Renal pelvis (tissue), 4 donors: ENCODE data around the gene MFSD12. TPM values are rescaled to one million over a fixed set of nuclear protein-coding genes. Genes with fewer than 3 reads are reported as not detected.
"Not testable (repeated sequence)": the region's sequence is repeated elsewhere in the genome, so short reads cannot be mapped to it uniquely, and the experiment has no call there.

Source experiments
- DNase-seq: peaks from one replicate; pipeline ENCODE4 v3.0.0-alpha.2; 2013
- polyA plus RNA-seq, 3 donors: library from polyadenylated mRNA; unstranded; fragments of 120-200 nt; gene quantifications; one replicate each; pipeline ENCODE4 v1.2.1, GENCODE V29; 2013; ENCODE audit not compliant: insufficient read length in 3 of 3

MFSD12 gene
- polyA plus RNA-seq, 3 donors, result 61.1 to 79.0 (median 76.0) TPM

DNA sequence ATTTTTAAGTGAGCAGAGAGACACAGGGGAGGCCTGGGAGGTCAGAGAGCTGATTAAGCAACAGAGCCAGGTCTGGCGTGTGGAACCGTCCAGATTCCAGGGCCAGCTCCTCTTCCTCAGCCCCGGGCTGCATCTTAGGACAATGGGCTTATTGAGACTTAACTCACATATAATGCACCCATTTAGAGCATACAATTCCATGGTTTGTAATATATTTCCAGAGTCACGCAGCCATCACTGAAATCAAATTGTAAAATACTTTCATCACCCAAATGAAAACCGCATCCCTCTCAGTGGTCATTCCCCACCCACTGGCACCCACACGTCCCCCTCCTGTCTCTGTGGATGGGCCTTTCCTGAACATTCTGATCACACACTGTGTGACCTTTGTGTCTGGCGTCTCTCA, 13.2 kb upstream of the MFSD12 start:
- no peak for DNase-seq

DNA sequence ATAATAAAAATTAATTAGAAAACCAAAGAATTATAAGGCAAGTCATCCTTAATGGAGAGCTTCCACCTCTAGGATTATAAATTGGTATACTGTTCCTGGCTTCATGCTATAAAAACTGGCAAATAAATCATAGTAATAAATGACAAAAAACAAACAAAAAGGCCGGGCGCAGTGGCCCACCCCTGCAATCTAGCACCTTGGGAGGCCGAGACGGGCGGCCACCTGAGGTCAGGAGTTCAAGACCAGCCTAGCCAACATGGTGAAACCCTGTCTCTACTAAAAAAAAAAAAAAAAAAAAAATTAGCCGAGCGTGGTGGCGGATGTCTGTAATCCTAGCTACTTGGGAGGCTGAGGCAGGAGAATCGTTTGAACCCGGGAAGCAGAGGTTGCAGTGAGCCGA, 12.7 kb upstream of the MFSD12 start:
- DNase-seq, result not testable (repeated sequence)

DNA sequence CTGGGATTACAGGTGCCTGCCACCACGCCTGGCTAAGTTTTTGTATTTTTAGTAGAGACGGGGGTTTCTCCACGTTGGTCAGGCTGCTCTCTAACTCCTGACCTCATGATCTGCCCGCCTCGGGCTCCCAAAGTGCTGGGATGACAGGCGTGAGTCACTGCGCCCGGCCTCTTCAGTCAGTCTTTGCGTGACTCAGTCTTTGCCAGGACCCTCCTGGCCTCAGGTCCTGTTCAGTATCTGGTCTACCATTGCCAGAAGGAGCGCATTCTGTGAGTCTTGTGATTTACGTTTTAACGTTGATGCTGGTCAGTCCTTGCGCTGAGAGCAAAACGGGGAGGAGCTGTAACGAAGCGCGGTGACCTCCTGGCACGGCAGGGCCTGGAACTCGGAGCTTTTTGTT, 7.8 kb upstream of the MFSD12 start:
- DNase-seq, result no peak

DNA sequence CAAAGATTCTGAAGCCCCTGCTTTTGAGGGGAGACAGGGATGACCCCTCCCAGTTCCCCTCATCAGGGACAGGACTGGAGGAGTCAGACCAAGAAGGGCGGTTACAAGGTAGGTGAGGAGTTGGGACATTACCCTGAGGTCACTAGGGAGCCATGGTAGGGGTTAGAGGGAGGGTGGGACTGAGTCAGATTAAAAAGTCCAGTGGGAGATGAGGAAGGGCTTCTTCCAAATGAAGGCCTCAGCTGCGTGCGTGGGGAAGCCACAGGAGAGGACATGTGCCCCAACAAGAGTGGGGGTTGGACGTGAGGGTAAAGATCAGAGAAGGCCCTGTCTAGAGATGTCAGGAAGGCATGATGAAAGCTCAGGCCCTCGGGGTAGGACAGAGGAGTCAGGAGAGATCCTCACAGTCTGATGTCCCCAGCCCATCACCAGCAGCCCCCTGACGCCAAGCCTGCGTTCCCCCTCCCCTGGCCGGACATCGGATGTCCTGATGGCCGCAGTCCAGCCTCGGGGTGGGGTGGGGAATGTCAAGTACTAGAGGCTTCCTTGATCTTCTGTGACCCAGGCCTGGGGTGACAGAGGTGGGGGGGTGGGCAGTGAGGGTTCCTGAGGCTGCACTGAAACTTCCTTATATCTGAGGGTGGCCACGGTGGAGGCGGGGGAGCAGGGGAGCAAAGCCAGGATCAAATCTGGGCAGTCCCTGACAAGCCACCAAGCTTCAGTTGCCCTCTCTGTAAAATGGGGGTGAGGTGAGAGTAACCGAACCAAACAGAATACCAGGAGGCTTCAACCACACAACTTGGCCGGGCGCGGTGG, 6.5 kb upstream of the MFSD12 start:
- DNase-seq, result no peak

DNA sequence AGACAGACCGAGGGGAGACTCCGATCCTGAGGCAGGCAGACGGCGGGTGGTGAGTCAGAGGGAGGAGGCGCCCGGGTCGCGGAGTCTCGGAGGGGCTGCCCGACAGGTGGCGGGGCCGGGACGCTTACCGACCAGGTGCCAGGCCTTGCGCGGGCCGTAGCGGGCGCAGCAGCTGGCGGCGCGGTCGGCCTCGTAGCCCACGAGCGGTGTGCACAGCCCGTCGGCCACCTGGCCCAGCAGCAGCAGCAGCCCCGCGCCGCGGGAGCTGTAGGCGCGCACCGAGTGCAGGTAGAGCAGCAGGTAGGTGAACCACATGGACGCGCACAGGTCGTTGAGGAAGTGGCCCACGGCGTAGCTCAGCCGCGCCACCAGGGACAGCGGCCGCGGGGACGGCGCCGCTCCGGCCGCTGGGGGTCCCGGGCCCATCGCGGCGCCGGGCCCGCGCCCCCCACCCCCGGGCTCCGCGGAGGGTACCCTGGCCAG, 367 bp downstream of the MFSD12 start:
- no peak for DNase-seq

DNA sequence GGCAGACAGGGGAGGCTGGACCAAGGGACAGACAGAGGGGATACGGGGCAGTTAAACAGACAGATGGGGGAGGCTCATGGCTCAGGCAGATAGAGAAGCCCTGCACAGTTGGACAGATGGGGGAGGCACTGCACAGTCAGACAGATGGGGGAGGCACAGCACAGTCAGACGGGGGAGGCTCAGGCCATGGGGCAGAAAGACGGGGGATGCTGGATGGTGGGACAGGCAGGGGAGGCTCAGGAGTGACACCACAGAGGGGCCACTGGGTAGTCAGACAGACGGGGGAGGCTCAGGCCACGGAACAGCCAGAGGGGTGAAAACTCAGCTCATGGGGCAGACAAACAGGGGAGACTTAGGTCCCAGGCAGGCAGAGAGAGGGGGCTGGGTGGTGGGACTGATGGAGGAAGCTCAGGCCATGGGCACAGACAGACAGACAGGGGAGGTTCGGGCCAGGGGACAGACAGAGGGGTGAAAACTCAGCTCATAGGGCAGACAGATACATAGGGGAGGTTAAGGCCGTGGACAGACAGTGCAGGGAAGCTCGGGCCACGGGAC, 886 bp downstream of the MFSD12 start:
- no peak for DNase-seq

DNA sequence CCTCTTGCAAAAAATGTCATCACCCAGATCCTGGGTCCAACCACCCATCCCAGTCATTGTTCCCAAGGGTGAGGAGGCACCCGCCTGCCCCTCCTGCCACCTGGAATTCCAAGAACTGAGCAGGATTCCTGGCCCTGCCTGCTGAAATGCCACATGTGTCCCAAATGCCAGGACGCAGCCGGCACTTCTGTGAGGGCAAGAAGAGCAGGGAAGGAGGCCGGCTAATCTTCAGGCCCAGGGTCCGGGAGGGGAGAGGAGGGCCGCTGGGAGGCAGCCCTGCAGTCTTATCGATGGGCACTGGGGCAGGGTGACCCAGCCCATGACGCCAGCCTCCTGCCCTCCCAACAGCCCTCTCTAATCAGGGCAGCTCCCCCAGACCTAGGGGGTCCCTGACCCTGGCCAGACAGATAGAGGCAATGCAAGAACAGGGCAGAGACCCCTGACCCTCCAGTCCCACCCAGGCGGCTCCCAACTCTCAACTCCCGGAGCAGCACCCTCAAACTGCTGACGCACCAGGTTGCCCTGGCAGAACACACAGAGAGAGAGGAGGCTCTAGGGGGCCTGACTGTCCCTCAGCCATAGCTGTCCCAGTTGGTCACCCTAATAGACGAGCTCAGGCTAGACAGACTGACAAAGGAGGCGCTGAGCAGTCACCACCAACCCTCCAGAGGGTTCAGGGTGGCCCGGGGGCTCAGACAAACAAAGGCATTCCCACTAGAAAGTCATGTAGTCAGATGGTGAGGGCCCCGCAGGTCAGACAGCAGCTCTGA, 1.5 kb downstream of the MFSD12 start:
- no peak for DNase-seq

DNA sequence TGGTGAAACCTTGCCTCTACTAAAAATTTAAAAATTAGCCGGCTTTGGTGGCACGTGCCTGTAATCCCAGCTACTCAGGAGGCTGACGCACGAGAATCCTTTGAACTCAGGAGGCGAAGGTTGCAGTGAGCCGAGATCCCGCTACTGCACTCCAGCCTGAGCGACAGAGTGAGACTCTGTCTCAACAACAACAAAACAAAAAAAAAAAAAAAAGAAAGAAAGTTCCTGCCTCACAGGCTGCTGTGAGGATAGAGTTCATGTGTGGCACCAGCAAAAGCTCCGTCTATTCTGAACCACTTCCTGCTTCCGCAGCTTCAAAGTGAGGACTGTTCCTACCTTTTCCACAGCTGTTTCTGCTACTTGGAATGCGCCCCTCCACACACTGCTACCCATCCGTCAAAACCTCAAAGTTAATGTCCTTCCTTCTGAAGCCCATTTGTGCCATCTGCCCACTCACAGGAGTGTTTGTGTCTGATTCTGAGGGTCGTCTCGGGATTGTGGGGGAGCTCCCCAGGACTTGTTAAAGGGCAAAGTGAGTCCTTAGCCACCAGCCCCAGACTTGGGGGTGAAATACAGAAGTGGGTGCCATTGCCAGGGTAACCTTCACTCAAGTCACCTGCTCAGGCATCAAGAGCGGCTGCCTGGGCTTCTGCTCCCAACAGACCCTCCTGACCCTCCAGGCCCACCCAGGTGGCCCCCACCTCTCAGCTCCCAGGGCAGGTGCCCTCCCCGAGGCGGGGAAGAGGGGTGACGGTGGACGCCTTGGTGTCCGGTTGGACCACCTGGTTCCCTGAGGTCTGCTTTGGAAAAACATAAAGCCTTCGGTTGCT, 2.9 kb downstream of the MFSD12 start:
- no peak for DNase-seq

DNA sequence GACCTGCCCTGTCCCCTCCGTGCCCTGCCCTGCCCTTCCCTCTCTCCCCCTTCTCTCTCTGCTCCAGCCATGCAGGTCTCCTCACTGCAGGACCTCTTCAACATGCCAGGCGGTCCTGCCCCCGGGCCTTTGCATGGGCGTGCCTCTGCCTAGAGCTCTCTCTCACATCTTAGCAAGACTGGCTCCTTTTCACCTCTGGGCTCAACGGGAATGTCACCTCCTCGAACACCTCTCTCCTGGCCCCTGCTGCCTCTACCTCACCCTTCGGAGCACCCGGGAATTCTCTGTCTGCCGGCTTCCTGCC, 5.6 kb downstream of the MFSD12 start:
- no peak for DNase-seq

DNA sequence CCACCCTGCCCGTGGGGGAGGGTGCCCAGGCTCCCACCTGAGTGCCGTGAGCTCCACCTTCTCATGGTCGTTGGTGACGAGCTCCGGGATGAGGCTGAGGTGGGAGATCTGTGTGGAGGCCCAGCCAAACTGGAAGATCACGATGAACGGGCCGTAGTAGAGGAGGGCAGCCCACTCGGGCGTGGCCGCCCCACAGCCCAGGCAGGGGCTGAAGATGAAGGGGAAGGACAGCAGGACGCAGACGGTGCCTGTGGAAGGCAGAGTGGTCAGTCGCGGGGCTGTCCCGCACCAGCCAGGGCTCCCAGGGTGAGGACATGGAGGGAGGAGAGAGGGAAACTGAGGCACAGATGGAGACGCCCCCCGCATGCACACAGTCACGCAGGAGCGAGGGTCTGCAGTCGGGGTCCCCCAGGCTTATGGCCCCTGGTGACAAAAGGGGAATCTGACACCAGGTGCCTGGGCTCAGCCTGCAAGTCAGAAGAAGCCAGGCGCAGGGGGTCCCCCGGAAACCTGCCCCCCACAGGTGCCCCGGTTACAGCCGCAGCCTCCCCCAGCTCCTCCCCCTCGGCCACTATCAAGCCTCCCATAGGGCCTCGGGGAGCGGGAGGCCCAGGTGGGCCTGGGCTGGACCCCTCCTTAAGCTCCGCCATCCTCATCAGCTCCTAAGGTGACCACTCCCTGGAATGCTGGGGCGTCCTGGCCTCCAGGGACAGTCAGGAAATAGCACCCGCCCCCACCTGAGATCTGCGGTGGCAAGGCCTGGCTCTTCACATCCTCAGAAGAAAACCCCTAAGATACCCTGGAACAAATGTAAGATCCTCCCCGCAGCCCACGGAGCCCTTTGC, 6.2 kb downstream of the MFSD12 start:
- no peak for DNase-seq

DNA sequence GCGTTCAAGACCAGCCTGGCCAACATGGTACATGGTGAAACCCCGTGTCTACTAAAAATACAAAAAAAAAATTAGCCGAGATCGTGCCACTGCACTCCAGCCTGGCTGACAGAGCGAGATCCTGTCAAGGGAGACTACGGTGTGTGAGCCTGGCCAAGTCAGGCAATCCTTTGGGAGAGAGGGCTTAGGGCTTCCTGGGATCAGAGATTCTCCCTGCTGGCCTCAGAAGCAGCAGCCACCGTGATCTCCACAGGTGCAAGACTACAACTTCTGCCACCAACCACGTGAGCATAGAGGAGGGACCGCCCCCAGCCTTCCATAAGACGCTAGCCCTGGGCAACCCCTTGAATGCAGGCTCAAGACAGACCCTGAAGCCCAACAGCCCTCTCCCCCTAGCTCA, 7.6 kb downstream of the MFSD12 start:
- no peak for DNase-seq

DNA sequence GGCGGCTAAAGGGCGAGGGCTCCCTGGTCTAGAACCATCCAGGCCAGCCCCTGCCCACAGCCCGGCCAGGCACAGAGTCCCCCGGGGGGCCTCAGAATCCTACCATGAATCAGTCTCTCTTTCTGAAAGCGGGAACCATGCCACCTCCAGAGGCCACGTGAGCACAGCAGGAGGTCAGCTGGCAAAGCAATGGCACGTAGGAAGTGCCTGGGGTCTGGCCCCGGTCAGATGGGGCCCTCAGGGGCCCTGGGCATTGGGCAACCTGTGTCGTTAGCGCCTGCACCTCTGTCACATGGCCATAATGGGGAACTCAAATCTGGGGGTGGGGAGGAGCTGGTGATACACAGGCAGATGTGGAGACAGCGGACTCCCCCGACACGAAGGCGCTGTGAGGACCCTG, 8.8 kb downstream of the MFSD12 start:
- no peak for DNase-seq

DNA sequence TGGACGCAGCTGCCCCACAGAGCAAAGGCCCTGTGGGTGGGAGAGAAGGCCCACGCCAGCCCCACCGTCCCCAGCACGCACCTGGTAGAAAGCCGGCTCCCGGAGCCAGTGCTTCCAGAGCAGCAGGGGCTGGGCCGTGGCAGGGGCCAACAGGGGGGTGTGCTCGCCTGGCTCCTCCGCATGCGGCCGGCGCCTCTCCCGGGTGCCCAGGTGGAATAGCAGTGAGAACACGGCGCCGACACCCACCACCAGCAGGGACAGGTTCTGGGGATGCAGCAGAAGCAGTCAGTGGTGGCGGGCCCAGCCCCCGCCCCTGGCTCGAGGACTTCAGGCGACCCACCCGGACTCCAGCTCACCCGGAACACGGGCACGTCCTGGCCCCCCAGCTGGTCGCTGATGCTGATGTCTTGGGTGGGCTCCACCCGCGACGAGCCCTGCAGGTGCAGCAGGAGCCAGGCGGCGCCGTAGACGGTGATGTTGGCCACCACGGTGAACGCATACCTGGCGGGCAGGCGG, 9.6 kb downstream of the MFSD12 start:
- DNase-seq, result no peak

DNA sequence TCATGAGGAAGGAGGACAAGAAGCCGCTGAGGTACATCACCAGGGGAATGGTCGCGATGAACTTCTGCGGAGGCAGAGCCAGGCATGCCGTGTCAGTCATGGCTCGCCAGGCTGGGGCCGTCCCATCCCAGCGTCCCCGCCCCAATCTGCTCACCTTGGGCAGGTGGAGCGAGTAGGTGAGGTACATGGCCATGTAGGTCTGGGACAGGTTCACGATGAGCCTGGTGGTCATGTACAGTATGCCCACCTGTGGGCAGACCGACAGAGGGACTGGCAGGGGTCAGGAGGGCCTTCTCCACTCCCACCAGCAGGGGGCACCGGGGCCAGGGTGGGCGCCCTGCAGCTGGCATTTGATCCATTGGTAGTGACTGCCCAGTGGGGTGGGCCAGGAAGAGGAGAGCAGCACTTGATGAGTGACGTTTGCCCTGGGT, 10.1 kb downstream of the MFSD12 start:
- DNase-seq, result no peak

DNA sequence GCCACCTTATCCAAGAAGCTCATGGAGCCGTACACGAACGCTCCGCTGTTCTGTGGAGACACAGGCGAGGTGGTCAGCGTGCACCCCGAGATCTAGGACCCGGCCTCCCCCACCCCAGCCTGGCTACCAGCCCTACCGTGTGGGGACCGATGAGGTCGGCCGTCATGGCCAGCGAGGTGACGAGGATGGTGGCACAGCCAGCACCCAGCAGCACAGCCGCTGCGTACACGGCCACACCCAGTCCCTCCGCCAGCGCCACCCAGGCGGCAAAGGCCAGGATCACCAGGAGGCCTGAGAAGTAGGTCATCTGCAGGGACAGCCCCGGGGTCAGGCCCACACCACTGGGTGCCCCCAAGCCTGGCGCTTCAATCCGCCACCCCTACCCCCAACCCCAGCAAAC, 11.3 kb downstream of the MFSD12 start:
- DNase-seq, result no peak

DNA sequence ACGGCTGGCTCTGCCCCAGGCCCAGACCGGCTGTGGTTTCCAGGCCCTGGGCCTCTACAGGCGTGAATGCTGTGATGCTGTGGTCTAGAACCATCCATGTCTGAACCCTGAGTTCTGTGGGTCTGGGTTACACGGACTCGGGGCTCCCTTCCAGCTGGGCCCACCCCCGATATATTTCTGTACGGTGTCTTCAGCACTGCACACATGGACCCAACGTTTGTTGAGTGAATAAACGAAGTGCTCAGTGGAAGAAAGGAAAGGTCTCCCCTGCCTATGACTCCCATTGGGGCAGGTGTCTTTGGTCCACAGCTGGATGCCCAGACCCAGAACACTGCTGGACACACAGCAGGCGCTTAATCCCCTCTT, 11.7 kb downstream of the MFSD12 start:
- no peak for DNase-seq

DNA sequence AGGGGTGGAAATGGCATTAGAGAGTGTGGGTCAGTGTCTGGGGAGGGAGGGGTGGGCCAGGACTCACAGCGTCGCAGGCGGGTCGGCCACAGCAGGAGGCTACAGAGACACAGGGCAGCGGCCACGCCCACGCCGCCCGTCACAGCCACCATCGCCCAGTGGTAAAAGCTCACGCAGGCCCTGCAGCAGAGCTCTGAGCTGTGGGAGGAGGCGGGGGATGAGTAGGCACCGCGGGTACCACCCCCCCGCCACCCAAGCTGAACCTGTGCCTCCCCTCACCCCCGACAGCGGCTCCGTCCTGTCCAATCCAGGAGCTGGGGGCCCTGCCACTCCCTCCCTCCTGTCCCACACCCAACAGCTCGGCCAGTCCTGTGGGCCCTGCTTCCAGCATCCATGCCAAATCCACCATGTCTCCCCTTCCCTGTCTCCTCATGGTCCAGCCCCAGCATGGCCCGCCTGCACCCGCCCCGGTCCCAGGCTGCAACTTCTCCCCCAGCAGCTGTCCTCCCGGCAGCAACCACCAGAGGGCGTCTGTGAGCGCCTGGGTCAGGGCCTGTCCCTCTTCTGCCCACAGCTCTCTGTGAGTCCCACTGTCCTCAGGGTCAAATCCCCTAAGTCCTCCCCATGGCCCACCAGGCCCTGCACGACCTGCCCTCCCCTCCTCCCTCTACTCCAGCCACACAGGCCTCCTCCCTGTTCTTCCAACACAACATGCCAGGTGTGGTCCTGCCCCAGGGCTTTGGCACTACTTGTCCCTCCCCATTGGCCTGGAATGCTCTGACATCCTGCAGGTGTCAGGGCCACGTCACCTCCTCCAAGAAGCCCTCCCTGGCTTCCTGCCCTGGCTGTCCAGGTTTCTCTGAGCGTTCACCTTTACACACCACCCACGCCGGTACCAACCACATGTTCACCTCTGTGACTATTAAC, 12.4 kb downstream of the MFSD12 start:
- DNase-seq, result peak; percentile 19

DNA sequence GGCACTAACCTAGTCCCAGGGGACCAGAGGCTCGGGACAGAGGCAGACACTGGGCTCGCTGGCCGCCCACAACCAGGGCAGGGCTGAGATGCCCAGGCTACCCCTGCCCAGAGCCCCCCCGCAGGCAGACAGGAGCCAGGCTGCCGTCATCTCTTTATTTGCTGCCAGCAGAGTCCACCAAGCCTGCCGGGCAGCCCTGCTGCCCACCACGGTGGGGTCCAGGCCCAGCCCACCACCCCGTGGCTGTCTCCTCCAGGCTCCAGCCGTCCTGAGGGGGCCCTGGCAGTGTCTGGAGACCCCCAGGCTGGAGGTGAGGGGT, 13.4 kb downstream of the MFSD12 start:
- no peak for DNase-seq

DNA sequence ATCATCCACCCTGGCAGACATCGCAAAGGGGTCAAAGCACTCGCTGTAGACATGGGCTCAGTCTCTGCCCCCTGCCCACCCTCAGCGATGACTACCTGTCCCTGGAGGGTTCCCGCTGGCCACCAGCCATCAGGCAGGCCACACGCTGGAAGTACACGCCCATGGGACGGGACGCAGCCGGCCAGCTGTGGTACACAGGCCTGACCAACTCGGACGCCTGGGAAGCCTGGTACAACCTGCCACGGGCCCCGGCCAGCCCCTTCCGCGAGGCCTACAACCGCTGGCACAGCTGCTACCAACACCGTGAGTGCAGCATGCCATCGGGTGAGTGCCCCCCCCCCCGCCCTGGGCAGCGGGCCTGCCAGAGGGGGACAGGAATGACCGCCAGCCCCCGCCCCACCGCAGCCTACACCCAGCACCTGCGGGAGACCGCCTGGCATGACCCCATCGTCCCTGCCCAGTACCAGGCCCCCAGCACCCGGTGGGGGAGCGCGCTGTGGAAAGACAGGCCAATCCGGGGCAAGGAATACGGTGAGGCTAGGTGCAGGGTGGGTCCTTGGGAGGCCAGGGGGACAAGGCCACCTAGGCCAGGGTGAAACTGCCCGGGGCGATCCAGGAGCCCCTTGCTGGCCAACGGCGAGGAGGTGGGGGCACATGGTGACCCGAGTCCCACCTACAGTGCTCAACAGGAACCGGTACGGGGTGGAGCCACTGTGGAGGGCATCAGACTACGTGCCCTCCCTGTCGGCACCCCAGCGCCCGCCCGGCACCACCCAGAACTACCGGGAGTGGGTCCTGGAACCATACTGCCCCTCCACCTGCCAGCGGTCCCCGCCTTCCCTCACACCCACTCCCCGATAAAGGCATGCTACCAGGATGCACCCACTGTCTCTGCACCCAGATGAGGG, 14.0 kb downstream of the MFSD12 start:
- no peak for DNase-seq
